Measurements from ENCODE around the gene SACM1L.

SACM1L gene

DNA sequence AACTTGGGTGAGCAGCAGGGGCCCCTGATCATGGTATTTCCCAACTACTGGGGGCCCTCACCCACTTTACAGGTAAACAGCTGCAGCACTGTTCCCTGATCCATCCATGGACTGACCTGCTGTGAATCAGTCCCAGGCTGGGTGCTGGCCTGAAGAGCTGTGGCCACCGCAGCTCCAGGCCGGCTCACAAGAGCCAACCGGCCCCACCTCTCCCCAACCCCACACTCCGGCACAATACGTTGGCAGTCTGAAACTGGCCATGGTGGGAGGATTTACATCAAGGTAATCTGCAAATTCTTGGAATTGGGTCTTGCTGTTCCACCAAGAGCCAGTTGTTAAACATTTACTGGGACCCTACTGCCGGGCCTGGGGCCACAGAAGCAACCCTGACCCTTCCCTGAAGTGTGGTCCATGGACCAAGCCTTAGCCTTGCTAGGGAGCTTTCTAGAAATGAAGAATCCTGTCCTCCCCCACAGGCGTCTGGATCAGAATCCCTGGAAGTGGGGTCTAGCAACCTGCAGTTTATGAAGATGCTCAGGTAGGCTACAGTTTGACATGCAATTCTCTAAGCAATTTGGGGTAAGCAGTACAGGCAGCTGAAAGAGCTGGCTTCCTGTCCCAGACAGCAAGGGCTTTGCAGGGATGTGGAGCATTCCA is 103.4 kb downstream of the SACM1L start:
- DNase-seq, result no peak

DNA sequence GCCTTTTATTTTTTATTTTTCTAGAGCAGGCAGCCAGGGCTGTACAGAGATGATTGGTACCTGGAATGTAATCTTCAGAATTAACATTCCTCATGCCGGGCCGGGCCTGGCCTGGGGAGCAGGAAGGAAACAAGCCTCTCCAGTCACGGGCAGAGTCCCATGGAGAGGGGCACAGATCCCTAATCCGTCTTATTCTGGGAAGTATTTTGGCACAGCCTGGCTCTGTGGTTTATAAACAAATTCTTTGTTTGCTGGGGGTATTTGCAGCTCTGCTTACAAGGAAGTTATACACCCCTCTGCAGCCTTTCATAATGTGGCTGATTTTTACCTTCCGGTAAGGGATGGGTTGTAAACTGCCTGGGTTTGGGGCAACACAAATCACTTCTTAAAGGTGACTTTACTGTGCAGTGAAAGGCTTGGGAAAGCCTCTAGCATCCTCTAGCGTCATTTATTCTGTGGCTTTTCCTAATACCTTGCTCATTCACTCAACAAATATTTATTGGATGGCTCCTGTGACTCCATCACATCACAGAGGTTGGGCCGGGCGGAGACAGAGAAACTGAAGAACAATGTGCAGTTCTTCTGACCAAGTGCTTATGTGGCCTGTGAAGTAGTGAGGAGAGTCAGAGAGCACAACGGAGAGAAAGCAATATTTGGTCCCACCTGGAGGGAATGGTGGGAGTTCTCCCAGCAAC is 104.4 kb downstream of the SACM1L start:
- DNase-seq, result no peak

DNA sequence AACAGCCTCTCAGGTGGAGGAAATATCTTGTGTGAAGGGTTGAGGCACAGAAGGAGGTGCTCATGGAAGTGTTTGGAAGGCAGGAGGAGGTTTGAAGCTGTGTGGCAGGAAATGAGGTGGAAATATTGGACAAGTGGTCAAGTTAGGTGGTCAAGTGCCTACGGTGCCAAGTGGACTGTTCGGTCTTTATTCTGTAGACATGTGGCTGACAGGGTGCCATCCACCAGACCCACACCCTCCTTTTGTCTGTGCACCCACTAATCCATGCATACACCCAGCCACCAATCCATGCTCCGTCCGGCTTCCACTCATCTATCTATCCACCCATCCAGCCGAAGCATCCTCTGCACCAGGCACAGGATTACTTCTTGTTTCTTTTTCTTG is 105.0 kb downstream of the SACM1L start:
- no peak for DNase-seq

DNA sequence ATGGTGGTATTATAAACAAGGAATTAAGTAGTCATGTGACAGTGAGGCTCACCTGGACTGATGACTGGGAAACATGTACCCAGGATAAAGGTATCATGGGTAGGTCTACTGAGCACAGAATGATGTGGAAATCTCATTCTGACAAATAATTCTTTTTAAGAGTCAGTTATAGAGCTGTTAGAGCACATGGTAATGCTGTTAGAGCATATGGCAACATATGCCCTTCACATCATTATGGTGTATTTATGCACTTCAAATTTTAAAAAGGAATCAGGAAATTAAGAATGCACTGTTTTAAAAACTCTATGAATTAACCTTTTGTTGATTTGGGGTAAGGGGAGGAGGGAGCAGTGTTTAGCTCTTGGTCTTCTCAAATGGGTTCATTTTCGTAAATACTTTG is 105.5 kb downstream of the SACM1L start:
- no peak for DNase-seq
